LNCAP (cell line): ENCODE results near the gene WDFY3.

Source experiments
- CTCF ChIP-seq: fragments of 450-650 bp; IDR thresholded peaks from 2 replicates; pipeline ENCODE4 v1.5.1; 2017; ENCODE audit warnings: mild to moderate bottlenecking

Gene WDFY3

DNA sequence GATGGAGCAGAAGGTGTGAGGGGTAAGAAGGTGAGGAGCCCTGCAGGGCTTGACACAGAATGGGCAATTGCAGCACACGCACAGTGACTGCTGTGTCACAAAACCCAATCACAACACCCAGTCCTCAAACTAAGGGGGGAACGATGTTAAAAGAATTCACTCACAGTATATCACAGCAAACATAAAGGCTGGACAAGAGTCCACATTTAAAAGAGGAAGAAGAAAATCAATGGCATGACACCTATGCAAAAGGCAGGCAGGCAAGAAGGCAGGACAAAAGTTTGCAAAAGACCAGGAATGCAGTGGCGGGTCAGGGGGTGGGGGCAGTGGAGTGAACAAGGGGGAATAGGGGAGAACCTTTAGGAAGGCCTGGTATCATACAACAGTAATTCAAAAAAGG, 305.9 kb downstream of the WDFY3 start:
- TF ChIP-seq CTCF: no peak

GRCh38 chr4:84652478-84652877, 314.0 kb downstream of the WDFY3 start:
- TF ChIP-seq CTCF: no peak

GRCh38 chr4:84651499-84651898, 315.0 kb downstream of the WDFY3 start:
- no peak for TF ChIP-seq CTCF

- TF ChIP-seq CTCF: no peak
These were observed 317.4 kb downstream of the WDFY3 start for GRCh38 chr4:84648863-84649647.

DNA sequence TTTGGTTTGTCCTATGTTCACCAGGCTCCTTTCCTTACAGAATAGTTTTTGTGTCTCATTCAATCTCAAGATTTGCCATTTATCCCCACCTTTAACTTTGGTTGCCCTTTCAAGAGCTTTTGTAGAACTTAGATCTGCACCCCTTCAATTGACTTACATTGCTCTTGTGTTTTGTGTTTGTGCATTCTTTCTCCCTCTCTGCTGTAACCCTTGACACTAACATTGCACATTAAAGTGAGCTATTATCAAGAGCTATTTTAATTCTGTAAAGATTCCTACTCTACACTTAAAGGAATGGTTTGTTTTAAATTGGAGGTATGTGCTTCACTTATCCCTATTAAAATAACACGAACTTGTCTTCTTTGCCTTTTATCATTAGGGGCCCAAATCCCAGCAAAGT, 318.3 kb downstream of the WDFY3 start:
- no peak for TF ChIP-seq CTCF

- TF ChIP-seq CTCF: no peak
These were observed 319.1 kb downstream of the WDFY3 start for GRCh38 chr4:84647312-84647884.

- no peak for TF ChIP-seq CTCF
These were observed 322.4 kb downstream of the WDFY3 start for GRCh38 chr4:84644087-84644486.
